ENCODE results near the gene QKI. TPM values are rescaled to one million over a fixed set of nuclear protein-coding genes. Genes with fewer than 3 reads are reported as not detected.

Gene QKI
- total and polyA plus RNA-seq, 10 of the 15 experiments (the other 5 are each of a cell fraction or from before 2014, with no cell fraction given): 4.7 to 72.5 (median 38.9) TPM

DNA sequence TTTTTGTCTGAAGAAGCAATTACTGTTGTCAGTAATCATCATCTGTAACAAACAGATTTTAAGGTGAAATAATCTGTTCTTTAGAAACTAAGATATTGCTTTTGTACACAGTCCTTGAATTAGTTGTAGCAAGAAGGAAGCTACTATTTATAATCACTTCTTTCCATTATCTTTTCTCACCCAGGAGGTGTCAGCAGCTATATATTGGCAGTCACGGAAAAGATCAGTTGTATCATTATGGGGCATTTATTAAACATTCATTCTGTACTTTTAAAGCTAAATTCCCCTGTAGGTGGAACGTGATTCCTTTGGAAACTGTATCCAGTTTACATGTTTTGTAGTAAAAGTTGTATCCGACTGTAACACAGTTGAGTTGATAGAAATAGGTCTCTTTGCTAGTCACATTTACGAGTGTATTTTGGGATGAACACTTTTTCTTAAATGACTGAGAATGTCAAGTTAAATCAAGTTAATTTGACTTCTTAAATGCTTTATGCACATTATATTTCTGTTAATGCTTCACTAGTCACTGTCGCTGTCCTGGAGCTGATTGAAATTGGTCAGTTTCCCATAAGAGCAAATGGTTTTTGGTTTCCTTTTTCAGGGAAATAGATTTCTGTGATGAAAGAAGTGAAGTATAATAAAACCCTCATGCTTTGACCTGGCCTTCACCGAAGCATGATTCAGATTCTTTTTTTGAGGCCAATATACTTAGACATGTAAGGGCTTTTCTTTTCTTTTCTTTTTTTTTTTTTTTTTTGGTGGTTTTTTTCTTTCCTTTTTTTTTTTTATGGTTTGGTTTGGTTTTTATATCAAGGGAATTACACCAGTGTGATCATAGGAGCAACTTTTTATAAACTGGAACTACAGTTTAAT is 5.1 kb downstream of the QKI start:
- ChIA-PET RAD21 (ENCODE audit: unreplicated experiment) (interaction anchor here (1.4 to 5.4 kb wide), 5 partner anchors 8 to 136 kb away, joined by 4 to 26 read pairs (median 7); no protein-coding TSS in a partner anchor), CTCF (interaction anchor here (1.4 to 6.5 kb wide), 5 partner anchors 10 to 135 kb away, joined by 4 to 56 read pairs (median 4); no protein-coding TSS in a partner anchor), SMC1A (ENCODE audit: uncharacterized antibody, unreplicated experiment) (interaction anchor here (0.7 to 7.0 kb wide), 16 partner anchors 8 to 534 kb away, joined by 3 to 39 read pairs (median 4); no protein-coding TSS in a partner anchor), POLR2A (interaction anchor here (1.0 to 1.2 kb wide), 2 partner anchors 10 to 135 kb away, joined by 3 to 4 read pairs; no protein-coding TSS in a partner anchor)
- no TSS peak for BruUV-seq (replicated peaks)
- peaks cover 95% of the 10 kb centered on the region for H3K79me2 ChIP-seq (ENCODE audit: control insufficient read depth, insufficient read depth, low read length)
- intact Hi-C loops (cut with micrococcal nuclease; ENCODE audit: unreplicated experiment): loop anchor here (5.0 to 10.0 kb wide), 4 partner anchors 133 to 1508 kb away; no protein-coding TSS in a partner anchor
- FAIRE-seq: no peak
- in situ Hi-C loops (cut with MboI): loop anchor here (5.0 kb wide), 1 partner anchor 538 kb away; no protein-coding TSS in a partner anchor
- peak overlapping the region; percentile 81 for H3K4me2 ChIP-seq (ENCODE audit: control insufficient read depth, insufficient read depth)
- no peaks in the 10 kb centered on the region for H3K27me3 ChIP-seq (replicated peaks in 1 of 2; ENCODE audit: control insufficient read depth in 2 of 2, insufficient read depth in 2 of 2, low read length in 1 of 2)
- H3K36me3 ChIP-seq (ENCODE audit: control insufficient read depth in 2 of 2, insufficient read depth in 2 of 2, low read length in 1 of 2): no peaks in the 10 kb centered on the region
- H3K9ac ChIP-seq (ENCODE audit: control insufficient read depth, insufficient read depth, low read length): no peak overlapping the region
- no peaks in the 10 kb centered on the region for H4K20me1 ChIP-seq (ENCODE audit: control insufficient read depth, insufficient read depth)
- no peaks in the 10 kb centered on the region for H3K9me3 ChIP-seq (replicated peaks; ENCODE audit: control insufficient read depth, insufficient read depth, low read length)
- no peak for DNase-seq (ENCODE audit: low read depth, low spot score)
- H3K27ac ChIP-seq (ENCODE audit: control insufficient read depth, insufficient read depth): no peak overlapping the region
- ATAC-seq: peak; percentile 7; the same call in 1 of the 3 replicates
- 62% methylated on average over 6 of the region's 6 CpGs for WGBS (ENCODE audit: insufficient coverage, insufficient replicate concordance, low lambda C conversion rate, missing lambda C conversion rate)
- H2AFZ ChIP-seq (ENCODE audit: control insufficient read depth, low read depth, low read length): no peak overlapping the region
- no peak for TF ChIP-seq POU2F2 (IDR thresholded peaks at IDR 0.05; ENCODE audit: borderline replicate concordance, low read depth, low read length)
- peak; percentile 52 for TF ChIP-seq REST (IDR thresholded peaks at IDR 0.05; ENCODE audit: low read depth, low read length)
- H3K4me3 ChIP-seq: peak overlapping the region; percentile 61
- peaks cover 3% of the 10 kb centered on the region; the same call in 1 of the 2 replicates for H3K4me1 ChIP-seq (ENCODE audit: control insufficient read depth, insufficient read depth, low read length)
